NCI-H2196 (cell line): ENCODE data around the gene RASAL2.
"Not testable (repeated sequence)": the region's sequence is repeated elsewhere in the genome, so short reads cannot be mapped to it uniquely, and the experiment has no call there.

Experiments
- DNase-seq: peaks from one replicate; lab custom pipeline; 2025; ENCODE audit not compliant: unreplicated experiment; lab: John Stamatoyannopoulos, UW

The RASAL2 gene

DNA sequence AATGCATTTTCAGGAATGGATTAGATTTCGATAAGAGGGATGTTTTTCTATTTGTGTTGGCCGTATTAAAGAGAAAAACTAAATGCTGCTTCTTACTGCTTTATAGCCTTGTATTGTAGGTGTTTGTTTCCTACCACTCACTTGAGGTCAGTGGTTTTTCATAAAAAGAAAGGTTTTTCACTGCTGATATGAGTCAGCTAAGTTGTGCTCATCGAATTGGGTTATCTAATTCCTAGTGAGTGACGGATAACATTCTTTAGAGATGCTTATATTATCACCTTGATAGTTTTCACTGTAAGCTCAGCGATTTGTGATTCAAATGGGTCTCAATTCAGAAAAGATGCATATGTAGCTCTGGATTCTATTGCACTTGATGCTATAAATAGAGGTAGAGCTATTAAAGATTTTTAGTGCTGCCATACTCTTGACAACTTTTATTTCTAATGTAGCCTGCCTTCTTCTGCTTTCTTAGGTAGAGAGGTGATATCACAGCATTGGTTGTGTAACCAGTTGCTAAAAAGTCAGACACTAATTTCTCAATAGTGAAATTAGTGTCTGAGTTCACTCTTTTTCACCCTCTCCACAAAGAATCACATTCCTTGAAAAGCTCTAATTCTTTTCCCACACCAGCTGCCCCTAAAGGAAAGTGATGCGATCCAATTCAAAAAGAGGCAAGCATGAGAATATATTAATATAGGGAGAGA lies 180.0 kb downstream of the RASAL2 start:
- no peak for DNase-seq

DNA sequence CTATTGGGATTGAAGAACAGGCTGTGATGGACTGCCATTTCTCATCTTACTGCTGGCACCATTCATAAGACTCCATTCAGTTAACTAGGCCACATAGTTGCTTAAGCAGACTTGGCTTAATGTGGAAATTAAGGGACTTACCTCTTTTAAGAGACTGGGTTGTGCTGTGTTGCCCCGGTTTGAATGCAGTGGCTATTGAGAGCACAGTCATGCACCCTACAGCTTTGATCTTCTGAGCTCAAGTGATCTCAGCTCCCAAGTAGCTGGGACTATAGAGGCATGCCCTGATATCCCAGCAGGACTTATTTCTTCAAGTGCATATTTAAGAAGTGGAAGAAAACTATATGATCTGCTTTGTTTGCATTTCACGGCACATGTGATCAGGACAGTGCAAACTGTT lies 181.1 kb downstream of the RASAL2 start:
- DNase-seq, result no peak

DNA sequence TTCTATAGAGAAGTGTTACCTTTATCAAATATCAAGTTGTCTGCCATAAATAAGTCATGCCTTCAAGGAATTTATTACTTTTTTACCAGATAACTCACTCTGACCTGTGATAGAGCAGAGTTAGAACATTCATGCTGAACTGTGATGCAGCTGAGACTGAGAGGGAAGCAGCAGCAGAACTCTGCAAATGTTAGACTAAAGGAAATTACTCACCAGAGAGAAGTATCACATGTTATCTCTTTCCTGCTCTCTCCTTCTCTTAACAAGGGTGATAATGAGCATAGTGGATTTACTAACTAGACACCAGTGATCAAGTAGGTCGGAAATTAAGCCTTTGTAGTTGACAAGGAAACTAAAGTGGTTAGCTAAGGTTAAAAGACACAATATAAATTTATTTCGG lies 181.6 kb downstream of the RASAL2 start:
- no peak for DNase-seq

DNA sequence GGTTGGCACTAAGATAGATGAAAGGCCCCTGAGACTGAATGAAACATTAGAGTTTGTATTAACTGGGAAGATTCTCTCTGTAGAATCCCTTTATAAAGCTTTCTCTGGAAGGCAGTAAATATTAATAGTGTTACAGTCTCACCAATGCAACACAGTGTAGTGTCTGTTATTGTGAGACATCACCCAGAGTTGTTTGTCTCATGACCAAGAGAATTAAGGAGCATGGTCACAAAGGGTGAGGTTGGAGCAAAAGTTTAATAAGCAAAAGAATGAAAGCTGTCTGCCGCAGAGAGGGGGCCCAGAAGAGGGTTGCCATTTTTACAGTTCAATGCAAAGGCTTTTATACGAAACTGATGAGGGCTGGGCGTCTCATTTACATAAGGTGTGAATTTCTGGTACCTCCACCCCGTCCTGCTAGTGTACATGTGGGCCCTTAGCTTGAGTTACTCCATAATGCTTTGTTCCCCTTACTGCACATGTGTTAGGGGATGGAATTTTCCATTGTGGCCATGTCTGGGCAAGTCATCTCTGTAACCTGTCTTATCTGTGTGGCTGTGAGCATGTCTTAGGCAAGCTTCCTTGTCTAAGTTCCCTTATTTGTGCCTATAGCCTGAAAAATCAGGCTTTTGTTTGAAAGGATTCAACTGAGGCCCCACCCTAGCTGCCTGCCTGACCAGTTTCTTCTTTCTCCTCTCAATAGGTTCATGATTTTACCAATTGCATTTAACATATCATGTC lies 184.1 kb downstream of the RASAL2 start:
- DNase-seq, result no peak

DNA sequence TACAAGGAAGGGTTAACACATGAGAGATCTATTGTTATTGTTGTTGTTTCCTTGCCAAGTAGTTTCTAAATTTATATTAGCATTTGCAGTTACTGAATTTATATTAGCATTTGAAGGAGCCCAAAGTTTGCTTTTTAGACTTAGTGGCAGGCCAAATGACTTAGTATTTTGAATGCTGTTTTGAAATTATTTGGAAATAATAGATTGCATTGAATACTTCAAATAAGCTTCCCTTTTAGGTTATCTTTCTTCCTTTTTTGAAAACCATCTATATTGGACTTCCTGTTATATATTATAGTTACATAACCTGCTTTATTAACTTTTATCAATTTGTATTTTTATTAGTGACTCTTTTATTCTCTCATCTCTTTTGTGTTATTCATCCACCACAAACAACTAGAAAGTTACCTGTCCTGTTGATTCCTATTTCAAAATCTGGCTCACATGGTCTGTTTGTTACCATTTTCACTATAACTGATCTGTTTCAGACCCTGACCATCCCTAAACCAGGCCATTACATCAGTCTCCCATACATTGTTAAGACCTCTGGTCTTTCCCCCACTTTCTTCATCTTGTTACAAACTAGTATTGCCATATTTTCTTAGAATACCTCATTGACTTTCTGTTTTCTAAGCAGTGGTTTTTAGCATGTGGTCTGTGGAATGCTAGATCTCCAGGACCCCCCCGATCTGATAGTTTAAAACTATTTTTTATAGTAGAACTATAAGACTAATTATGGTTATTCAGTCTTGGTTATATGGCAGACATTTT lies 185.2 kb downstream of the RASAL2 start:
- DNase-seq, result no peak

DNA sequence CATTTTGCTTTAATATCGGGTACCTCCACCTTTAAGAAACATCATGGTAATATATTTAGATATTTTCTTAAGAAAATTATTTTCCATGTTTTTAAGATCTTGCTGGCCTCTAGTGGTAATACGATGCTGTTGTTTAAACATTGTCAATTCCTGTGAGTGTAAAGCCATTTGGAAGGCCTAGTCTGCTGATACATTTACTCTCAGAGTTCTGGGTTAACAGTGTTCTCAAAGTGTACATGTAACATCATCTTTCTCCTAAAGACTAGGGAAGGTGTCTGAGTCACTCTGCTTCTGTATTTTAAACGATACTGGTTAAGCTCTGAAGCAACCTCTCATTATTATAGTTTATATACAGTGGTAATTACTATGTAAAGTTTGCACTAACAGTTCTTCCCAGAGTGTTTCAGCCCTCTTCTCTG lies 189.1 kb downstream of the RASAL2 start:
- no peak for DNase-seq

DNA sequence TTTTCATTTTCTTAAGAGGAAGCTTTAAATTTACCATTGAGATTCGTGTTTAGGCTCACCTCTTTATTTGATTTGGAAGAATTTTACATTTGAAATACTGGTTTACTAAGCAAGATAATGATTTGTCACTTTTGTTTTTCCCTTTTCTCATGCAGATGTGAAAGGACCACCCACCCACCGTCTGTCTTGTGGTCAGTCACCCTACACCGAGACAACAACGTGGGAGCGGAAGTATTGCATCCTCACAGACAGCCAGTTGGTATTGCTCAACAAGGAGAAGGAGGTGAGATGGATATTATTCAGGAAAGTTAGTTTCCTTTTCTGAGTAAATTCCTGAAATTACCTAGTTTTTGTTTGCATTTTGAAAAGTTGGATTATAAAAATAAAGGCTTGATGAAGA lies 189.5 kb downstream of the RASAL2 start:
- DNase-seq, result no peak

DNA sequence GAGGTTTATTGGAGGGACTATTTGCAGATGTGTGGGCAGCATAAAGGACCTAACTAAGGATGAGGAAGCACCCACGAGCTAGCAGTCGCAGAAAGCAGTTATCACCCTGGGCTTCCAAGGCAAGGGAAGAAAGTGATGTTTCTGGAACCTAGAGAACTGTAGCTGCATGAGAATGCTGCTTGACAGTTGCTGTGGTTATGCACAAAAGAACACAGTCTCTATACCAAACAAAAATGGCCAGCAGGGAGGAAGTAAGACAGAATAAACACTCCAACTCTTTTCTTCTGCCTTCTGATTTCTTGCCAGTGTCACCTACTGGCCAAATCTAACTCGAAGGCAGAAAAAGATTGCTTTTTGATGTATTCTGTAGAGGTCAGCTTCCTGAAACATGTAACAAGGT lies 190.2 kb downstream of the RASAL2 start:
- no peak for DNase-seq

DNA sequence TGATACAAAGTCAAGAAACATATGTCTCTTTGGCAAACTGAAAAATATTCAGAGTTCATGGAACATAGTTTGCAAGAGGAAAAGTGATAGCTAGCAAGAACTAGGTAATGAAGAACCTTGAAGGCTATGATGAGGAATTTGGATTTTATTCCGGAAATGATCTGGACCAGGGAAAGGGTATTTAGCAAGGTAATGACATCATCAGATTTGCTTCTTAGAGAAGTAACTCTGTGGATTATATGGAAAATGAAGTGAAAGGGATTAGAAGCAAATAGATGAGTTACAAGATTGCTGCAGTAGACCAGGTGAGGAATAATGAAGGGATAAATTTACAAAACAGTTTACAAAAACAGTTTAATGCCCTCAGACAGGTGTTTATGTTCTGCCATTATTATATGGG lies 197.3 kb downstream of the RASAL2 start:
- DNase-seq, result no peak

DNA sequence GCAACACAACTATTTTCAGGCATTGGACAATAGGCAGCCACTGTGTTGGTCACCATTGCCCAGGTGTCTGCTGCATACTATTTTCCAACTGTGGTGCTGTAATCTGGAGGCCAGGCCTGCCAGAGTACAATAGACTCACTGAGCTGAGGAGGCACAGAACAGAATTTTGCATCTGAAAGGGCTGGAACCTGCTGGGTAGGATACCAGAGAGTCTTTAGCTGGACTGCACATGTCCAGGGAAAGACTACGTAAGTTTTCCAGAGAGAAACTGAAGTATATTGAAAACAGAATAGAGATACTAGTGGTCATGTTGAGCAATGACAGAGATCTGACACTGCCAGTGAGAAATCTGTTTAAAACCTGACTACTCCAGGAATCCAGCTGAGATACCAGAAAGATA lies 200.8 kb downstream of the RASAL2 start:
- no peak for DNase-seq

DNA sequence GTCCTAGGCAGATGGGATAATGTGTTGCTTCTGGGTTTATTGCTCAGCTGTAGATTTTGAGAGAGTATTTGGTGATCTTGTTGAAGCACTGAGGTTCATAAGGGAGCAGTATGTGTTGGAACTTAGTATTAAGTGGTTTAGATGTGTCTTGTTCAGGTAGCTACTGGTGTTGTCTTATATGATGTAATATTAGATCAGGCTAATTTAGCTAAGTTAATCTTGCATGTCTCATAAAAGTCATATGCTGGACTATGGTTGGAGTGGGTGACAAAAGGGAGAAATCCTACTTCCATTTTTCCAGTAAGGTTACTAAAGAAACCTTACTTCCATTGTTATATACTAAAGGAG lies 206.4 kb downstream of the RASAL2 start:
- DNase-seq, result no peak

DNA sequence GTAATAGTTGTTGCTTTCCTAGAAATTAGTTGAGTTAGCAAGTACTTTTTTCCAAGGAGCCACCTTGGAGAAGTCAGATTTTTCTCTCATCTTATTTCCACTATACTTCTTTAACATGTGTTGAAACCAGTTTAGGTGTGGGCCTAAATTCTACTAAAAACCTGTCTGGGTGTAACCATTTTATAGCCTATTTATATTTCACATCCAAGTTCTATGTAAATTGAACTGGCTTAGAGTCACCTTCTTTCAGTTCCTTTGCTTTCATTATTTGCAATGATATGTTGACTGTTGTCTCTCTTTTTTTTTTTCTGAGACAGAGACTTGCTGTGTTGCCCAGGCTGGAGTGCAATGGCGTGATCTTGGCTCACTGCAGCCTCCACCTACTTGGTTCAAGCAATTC lies 207.2 kb downstream of the RASAL2 start:
- no peak for DNase-seq

DNA sequence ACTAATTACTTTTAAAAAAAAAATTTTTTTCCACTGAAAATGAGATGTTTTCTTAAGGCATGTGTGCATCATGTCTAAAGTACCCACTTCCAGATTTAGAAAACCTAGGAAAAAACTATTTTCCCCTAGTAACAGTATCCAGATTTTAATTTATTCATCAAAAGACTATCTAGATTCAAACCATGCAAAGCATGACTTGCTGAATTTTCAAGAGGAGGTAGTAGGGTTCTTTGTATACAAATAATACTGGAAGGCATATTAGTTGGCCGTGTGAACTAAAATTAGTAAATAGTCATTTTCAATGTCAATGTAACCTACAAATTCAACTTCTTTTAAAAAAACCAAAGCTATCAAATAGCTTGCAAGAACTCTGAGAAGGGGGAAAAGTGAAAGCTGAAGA lies 213.4 kb downstream of the RASAL2 start:
- DNase-seq, result no peak

DNA sequence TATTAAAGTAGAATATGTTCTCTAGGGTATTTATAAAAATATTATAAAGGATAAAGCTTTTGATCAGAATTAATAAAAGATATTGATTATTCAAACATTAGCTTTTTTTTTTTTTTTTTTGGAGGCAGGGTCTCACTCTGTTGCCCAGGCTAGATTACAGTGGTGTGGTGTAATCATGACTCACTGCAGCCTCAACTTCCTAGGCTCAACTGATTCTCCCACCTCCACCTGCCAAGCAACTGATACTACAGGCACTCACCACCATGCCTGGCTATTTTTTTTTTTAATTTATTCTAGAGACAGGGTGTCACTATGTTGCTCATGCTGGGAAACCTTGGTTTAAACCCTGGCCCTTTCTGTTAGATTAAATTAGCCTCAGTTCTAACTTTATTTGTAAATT lies 214.5 kb downstream of the RASAL2 start:
- DNase-seq, result no peak

DNA sequence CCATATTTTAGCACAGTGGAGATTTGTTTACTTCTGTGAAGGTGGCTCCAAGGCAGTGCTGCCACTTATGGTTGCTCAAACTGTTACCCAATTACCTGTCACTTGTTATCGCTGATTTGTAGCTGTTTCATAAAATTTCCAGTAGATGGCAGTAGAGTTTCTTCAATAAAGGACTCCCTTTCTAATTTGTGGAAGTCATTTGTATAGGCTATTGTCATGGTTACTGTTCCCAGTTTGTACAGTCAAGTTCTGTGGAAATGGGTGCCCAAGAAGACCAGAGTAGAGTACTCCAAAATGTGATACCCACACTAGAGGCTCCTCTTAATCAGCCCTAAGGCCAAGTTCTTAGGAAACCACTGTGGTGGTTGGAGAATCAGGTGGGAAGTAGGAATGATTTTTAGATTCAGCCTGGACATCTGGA lies 216.8 kb downstream of the RASAL2 start:
- peak; percentile 60 for DNase-seq

DNA sequence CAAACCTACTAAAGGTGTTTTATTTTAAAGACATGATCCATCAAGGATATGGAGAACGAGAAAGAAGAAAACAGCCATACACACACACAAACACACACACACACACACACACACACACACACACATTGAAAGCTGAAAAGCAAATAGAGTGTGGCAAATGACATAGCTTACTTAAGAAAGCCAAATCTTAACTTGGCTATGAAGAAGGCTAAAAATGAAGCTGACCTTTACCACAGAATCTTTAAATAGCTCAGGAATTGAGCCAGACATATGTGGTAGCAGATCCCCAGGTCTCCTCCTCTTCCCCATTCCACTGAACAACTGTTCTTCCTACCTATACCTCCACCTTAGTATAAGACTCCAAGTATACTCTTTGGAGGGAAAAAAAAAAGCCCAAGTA lies 217.3 kb downstream of the RASAL2 start:
- DNase-seq, result no peak

DNA sequence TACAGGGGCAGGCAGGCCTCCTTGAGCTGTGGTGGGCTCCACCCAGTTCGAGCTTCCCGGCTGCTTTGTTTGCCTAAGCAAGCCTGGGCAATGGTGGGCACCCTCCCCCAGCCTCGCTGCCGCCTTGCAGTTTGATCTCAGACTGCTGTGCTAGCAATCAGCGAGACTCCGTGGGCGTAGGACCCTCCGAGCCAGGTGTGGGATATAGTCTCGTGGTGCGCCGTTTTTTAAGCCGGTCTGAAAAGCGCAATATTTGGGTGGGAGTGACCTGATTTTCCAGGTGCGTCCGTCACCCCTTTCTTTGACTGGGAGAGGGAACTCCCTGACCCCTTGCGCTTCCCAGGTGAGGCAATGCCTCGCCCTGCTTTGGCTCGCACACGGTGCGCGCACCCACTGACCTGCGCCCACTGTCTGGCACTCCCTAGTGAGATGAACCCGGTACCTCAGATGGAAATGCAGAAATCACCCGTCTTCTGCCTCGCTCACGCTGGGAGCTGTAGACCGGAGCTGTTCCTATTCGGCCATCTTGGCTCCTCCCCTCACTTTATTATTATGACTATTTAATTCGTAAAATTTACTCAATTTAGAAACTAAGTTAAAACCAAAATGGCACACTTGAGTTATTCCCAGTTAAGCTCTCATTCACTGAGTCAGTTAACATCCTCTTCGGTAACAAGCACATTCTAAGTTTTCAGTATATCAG lies 226.5 kb downstream of the RASAL2 start:
- DNase-seq, result not testable (repeated sequence)

DNA sequence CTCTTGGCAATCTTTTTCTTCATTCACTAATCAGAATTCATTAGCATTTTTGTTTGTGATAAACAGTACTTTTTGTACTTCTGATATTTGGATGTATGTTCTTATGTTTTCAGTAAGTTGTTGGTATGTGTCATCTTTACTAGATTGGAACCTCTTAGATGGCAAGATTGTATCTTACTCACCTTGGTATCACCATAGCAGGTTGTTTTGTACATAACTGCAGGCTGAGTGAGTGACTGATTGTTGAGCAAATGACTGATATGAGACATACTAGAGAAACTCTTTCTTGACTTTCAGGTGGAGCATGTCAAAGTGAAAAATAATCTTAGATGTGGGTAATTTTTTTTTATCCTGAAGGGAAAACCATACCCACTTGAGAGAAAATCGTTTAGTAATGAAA lies 229.2 kb downstream of the RASAL2 start:
- DNase-seq, result no peak

DNA sequence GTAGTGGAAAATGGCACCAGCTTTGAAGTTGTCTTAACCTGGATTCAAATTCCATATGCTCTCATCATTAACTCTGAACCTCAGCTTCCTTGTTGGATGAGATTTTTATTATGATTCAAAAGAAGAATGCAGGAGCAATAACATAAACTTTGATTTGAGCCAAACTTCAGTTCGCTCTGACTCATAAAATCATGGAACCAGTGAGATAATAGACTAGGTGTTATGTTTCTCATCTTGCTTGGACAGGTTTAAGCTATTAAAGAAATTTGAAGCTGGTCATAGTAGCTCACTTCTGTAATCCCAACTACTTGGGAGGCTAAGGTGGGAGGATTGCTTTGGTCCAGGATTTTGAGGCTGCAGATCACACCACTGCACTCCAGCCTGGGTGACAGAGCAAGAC lies 230.1 kb downstream of the RASAL2 start:
- DNase-seq, result no peak

DNA sequence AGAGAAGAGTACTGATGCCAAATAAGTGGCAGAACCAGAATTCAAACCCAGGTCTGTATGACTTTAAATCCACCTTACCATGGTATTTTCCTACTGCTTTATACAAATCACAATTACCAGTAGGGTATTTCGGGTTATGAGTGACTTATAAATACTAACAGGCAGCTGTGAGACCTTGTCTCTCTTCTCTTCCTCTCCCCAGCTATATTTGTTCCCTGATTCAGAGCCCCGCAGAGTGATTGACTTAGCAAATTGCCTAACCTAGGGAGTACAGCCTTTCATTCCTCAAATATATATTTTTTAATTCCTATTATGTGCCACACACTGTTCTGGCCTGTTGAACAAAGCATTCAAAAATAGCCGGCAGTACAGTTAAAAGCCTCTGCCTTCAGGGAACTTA lies 234.8 kb downstream of the RASAL2 start:
- DNase-seq, result no peak

DNA sequence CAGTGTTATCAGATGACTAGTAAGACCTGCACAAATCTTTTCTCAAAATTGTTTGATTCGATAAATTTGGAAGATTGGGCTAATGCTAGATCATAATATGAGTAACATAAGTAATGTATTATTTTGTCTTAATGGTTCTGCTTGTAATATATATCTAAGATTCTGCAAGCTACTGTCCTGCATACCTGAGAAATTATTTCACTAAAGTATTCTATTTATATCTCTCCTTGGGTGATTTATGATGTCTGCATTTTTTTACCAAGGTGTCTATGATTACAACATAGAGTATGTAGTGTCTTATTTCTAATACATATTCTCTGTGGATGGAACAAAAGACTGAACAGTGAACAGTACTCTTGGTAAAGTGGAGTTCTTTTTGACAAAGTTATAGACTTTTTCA lies 236.2 kb downstream of the RASAL2 start:
- no peak for DNase-seq
